HG03175 (cell line): ENCODE data around the gene MED16.

Source experiments
- ATAC-seq: cut with Tn5 transposase; IDR thresholded peaks from one replicate; pipeline ENCODE4 v1.9.1; 2021; ENCODE audit warnings: mild to moderate bottlenecking, moderate library complexity; ENCODE audit not compliant: unreplicated experiment

MED16 gene

GRCh38 chr19:872266-872951, 20.6 kb downstream of the MED16 start:
- ATAC-seq, result no peak

GRCh38 chr19:871446-872265, 21.3 kb downstream of the MED16 start:
- no peak for ATAC-seq

GRCh38 chr19:870963-871401, 22.0 kb downstream of the MED16 start:
- ATAC-seq, result no peak

GRCh38 chr19:870314-870713, 22.7 kb downstream of the MED16 start:
- no peak for ATAC-seq

GRCh38 chr19:869245-870177, 23.5 kb downstream of the MED16 start:
- no peak for ATAC-seq

- ATAC-seq, result no peak
Observed at GRCh38 chr19:868458-869244, 24.3 kb downstream of the MED16 start.

GRCh38 chr19:867855-868457, 25.0 kb downstream of the MED16 start:
- no peak for ATAC-seq

GRCh38 chr19:867301-867793, 25.6 kb downstream of the MED16 start:
- ATAC-seq, result no peak

- no peak for ATAC-seq
Observed at GRCh38 chr19:866769-867300, 26.2 kb downstream of the MED16 start.

GRCh38 chr19:863315-863620, 29.7 kb downstream of the MED16 start:
- ATAC-seq, result no peak

GRCh38 chr19:862581-863314, 30.2 kb downstream of the MED16 start:
- ATAC-seq, result no peak

- no peak for ATAC-seq
Observed at GRCh38 chr19:861756-862580, 31.0 kb downstream of the MED16 start.

- no peak for ATAC-seq
Observed at GRCh38 chr19:861141-861755, 31.7 kb downstream of the MED16 start.

GRCh38 chr19:858868-859843, 33.8 kb downstream of the MED16 start, which contains the start of gene CFD:
Gene CFD, plus strand, starts transcription at chr19:859664. Its CDS starts 26 bp downstream, at chr19:859690.
- ATAC-seq, result no peak

- no peak for ATAC-seq
Observed at GRCh38 chr19:858284-858683, 34.7 kb downstream of the MED16 start.

- no peak for ATAC-seq
Observed at GRCh38 chr19:855566-856120, 37.3 kb downstream of the MED16 start.
